Measurements from ENCODE around the gene GUK1. TPM values are rescaled to one million over a fixed set of nuclear protein-coding genes. Genes with fewer than 3 reads are reported as not detected.

The GUK1 gene
- total RNA-seq, 1 donor from 2014 or later = 87.7 TPM

DNA sequence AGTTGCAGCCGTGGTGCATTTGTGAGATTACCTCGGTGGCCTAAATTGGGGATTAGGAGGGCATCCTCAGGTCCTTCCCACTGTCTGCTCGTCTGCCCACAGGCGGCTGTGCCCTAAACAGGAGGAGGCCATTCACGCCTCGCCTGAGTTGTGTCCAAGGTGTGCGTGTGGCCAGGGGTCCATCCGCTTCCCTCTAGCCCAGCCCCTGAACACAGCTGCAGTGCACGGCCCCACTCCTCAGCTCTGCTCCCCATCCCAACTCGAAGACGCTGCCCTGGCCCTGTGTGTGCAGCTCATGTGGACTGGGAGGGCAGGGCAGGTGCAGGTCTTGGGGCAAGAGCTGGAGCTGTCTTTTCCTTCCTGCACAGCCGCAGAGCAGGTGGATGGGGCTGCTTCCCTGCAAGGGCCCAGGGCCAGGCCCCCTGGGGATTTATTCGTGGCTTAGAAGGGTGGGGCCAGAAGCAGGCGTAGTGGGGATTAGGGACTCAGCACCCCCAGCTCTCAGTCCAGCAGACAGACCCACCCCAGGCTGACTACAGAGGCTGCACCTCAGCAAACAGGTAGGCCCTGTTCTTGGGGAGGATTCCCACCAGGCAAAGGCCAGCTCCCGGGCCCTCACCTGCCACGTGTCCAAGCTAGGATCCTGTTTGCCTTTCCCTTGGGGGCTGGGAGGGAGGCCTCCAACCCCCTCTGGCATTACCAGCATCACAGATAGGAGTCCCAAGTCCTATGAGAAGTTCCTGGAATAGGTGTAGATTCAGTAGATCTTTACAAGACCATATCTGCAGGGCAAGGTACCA, 4.3 kb downstream of the GUK1 start:
- peaks cover 45% of the 10 kb centered on the region for H3K79me2 ChIP-seq (ENCODE audit: low read depth)
- H4K20me1 ChIP-seq (ENCODE audit: low read depth) = peaks cover 14% of the 10 kb centered on the region
- Mint-ChIP-seq H3K9me3 (no peaks in the 10 kb centered on the region), H3K27me3 (ENCODE audit: insufficient read depth, low read depth) (peaks cover 6% of the 10 kb centered on the region), H3K27ac (peak overlapping the region; percentile 93), H3K4me1 (peaks cover 19% of the 10 kb centered on the region), H3K4me3 (peak overlapping the region; percentile 53), H3K36me3 (no peaks in the 10 kb centered on the region)
- no peak for DNase-seq (ENCODE audit: low spot score)
- no peak overlapping the region for H3K9ac ChIP-seq
- no peak overlapping the region for H3K27ac ChIP-seq
- H3K9me3 ChIP-seq (ENCODE audit: low read depth) = no peaks in the 10 kb centered on the region
- no peak overlapping the region for H3K4me3 ChIP-seq
- no peak overlapping the region for H3K4me2 ChIP-seq
- H3K4me1 ChIP-seq = peaks cover 10% of the 10 kb centered on the region
- H3F3A ChIP-seq (ENCODE audit: low read depth) = peaks cover 4% of the 10 kb centered on the region
- no peaks in the 10 kb centered on the region for H3K27me3 ChIP-seq
- no peak overlapping the region for H2AFZ ChIP-seq (replicated peaks)
- TF ChIP-seq, protein P1, sequence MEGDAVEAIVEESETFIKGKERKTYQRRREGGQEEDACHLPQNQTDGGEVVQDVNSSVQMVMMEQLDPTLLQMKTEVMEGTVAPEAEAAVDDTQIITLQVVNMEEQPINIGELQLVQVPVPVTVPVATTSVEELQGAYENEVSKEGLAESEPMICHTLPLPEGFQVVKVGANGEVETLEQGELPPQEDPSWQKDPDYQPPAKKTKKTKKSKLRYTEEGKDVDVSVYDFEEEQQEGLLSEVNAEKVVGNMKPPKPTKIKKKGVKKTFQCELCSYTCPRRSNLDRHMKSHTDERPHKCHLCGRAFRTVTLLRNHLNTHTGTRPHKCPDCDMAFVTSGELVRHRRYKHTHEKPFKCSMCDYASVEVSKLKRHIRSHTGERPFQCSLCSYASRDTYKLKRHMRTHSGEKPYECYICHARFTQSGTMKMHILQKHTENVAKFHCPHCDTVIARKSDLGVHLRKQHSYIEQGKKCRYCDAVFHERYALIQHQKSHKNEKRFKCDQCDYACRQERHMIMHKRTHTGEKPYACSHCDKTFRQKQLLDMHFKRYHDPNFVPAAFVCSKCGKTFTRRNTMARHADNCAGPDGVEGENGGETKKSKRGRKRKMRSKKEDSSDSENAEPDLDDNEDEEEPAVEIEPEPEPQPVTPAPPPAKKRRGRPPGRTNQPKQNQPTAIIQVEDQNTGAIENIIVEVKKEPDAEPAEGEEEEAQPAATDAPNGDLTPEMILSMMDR (IDR thresholded peaks at IDR 0.05) = no peak
- TF ChIP-seq EZH2 (IDR thresholded peaks at IDR 0.05) (no peak), EZH2phosphoT487 (IDR thresholded peaks at IDR 0.05) (no peak)
- H3K36me3 ChIP-seq = no peaks in the 10 kb centered on the region

DNA sequence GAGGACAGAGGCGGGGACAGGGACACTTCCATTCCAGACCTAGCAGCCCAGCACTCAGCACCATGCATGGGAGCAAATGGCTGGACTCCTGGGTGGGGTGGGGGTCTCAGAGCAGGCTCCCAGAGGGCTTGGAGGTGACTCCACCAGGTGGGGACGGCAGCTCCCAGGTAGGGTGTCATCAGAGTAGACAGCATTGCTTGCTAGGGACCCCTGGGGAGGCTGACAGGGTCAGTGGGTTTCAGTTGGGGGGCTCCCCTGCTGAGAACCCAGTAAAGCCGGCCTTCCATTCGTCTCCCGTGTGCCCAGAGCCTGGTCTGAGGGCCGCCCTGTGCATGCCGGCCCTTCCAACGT, 4.9 kb downstream of the GUK1 start:
- Mint-ChIP-seq H3K4me3 (no peak overlapping the region), H3K9me3 (no peaks in the 10 kb centered on the region), H3K27me3 (ENCODE audit: insufficient read depth, low read depth) (peaks cover under 1% of the 10 kb centered on the region), H3K4me1 (peaks cover 18% of the 10 kb centered on the region), H3K36me3 (no peaks in the 10 kb centered on the region), H3K27ac (peak overlapping the region; percentile 21)
- Histone ChIP-seq H3K4me2 (no peak overlapping the region), H3F3A (ENCODE audit: low read depth) (no peaks in the 10 kb centered on the region), H3K79me2 (ENCODE audit: low read depth) (peaks cover 45% of the 10 kb centered on the region), H3K9ac (no peak overlapping the region), H3K27ac (no peak overlapping the region), H3K4me1 (peaks cover 14% of the 10 kb centered on the region), H2AFZ (replicated peaks) (no peak overlapping the region), H3K9me3 (ENCODE audit: low read depth) (no peaks in the 10 kb centered on the region), H4K20me1 (ENCODE audit: low read depth) (peaks cover 14% of the 10 kb centered on the region), H3K4me3 (no peak overlapping the region), H3K27me3 (no peaks in the 10 kb centered on the region), H3K36me3 (no peaks in the 10 kb centered on the region)
- no peak for TF ChIP-seq EZH2 (IDR thresholded peaks at IDR 0.05)
- no peak for DNase-seq (ENCODE audit: low spot score)

DNA sequence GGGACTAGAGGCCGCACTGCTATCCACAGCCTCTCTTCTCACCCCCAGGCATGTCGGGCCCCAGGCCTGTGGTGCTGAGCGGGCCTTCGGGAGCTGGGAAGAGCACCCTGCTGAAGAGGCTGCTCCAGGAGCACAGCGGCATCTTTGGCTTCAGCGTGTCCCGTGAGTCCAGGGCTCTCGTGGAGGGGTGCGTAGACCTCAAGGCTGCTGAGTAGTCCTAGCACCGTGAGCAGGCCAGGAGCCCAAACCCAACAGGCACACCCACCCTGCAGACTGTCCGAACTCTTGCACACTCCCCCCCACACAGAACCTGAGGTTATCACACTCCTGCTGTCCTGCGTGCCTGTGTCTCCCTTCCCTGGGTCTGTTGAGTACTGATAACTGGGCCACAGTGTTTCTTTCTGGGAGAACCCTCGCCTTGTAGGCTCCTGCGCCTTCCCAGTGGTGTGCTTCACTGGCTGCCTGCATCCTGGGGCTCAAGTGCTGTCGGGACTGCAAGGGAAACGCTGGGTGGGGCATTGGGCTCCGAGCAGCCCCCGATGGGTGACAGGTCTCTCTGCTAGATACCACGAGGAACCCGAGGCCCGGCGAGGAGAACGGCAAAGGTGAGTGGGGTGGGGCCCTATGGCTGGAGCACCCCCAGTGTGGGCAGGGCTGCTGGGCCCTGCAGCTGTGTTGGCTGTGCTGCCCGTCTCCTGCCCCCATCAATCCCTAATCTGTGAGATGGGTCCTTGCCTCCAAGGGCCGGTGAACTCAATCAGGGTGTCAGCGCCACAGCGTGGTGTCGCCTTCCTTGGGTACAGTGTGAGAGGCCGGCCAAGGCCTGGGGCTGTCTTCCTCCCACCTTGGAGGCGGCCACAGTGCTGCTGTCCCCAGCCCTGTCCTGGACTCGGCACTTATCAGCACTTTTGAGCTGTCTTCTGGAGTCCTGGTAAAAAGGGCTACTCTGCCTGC, 5.7 kb downstream of the GUK1 start:
- no peaks in the 10 kb centered on the region for H3K36me3 ChIP-seq
- TF ChIP-seq EZH2 (IDR thresholded peaks at IDR 0.05) (no peak), EZH2phosphoT487 (IDR thresholded peaks at IDR 0.05) (no peak)
- TF ChIP-seq, protein P1 (IDR thresholded peaks at IDR 0.05) = no peak
- peaks cover 13% of the 10 kb centered on the region for H4K20me1 ChIP-seq (ENCODE audit: low read depth)
- H3K27me3 ChIP-seq = no peaks in the 10 kb centered on the region
- H3K79me2 ChIP-seq (ENCODE audit: low read depth) = peaks cover 40% of the 10 kb centered on the region
- H3K4me1 ChIP-seq = peaks cover 20% of the 10 kb centered on the region
- H3K4me1 Mint-ChIP-seq = peaks cover 18% of the 10 kb centered on the region
- H2AFZ ChIP-seq (replicated peaks) = no peak overlapping the region
- no peak overlapping the region for H3K27ac Mint-ChIP-seq
- no peak overlapping the region for H3K4me2 ChIP-seq
- no peaks in the 10 kb centered on the region for H3K9me3 ChIP-seq (ENCODE audit: low read depth)
- no peaks in the 10 kb centered on the region for H3F3A ChIP-seq (ENCODE audit: low read depth)
- H3K9ac ChIP-seq = no peak overlapping the region
- H3K4me3 ChIP-seq = no peak overlapping the region
- no peaks in the 10 kb centered on the region for H3K9me3 Mint-ChIP-seq
- DNase-seq (ENCODE audit: low spot score) = no peak
- H3K27ac ChIP-seq = no peak overlapping the region
- H3K36me3 Mint-ChIP-seq = no peaks in the 10 kb centered on the region
- no peak overlapping the region for H3K4me3 Mint-ChIP-seq
- H3K27me3 Mint-ChIP-seq (ENCODE audit: insufficient read depth, low read depth) = no peaks in the 10 kb centered on the region
